Measurements from ENCODE around the gene PLXNA1. TPM values are rescaled to one million over a fixed set of nuclear protein-coding genes. Genes with fewer than 3 reads are reported as not detected.

PLXNA1 gene
- total and polyA plus RNA-seq, 9 donors: 22.6 to 51.5 (median 40.6) TPM

- peaks cover 21% of the 10 kb centered on the region for H3K4me1 ChIP-seq (ENCODE audit: control insufficient read depth, insufficient read depth, low read length)
- 71% methylated on average over 7 of the region's 10 CpGs for WGBS (ENCODE audit: insufficient coverage)
- peaks cover 7% of the 10 kb centered on the region for H3K27me3 ChIP-seq (ENCODE audit: control insufficient read depth, insufficient read depth, low read length)
- H3K27ac ChIP-seq (ENCODE audit: low read length): no peak overlapping the region
- DNase-seq: no peak
- H3K36me3 ChIP-seq (ENCODE audit: control insufficient read depth, insufficient read depth, low read length): no peaks in the 10 kb centered on the region
- H3K9me3 ChIP-seq (replicated peaks; ENCODE audit: control insufficient read depth, low read depth, low read length): no peaks in the 10 kb centered on the region
- H3K4me3 ChIP-seq (ENCODE audit: low read length): no peak overlapping the region
Measured at GRCh38 chr3:126967386-126967785, 15.5 kb upstream of the PLXNA1 start.

- Histone ChIP-seq H3K9me3 (replicated peaks; ENCODE audit: control insufficient read depth, low read depth, low read length) (peaks cover 3% of the 10 kb centered on the region), H3K27me3 (ENCODE audit: control insufficient read depth, insufficient read depth, low read length) (peaks cover 5% of the 10 kb centered on the region), H3K36me3 (ENCODE audit: control insufficient read depth, insufficient read depth, low read length) (no peaks in the 10 kb centered on the region), H3K27ac (ENCODE audit: low read length) (no peak overlapping the region), H3K4me3 (ENCODE audit: low read length) (no peak overlapping the region), H3K4me1 (ENCODE audit: control insufficient read depth, insufficient read depth, low read length) (peaks cover 21% of the 10 kb centered on the region)
- WGBS (ENCODE audit: insufficient coverage): 50% methylated on average over 13 of the region's 20 CpGs
- no peak for DNase-seq
Measured at GRCh38 chr3:126968391-126969390, 14.2 kb upstream of the PLXNA1 start.

GRCh38 chr3:126969586-126969985 is 13.3 kb upstream of the PLXNA1 start:
- Histone ChIP-seq H3K36me3 (ENCODE audit: control insufficient read depth, insufficient read depth, low read length) (no peaks in the 10 kb centered on the region), H3K27ac (ENCODE audit: low read length) (no peak overlapping the region), H3K4me1 (ENCODE audit: control insufficient read depth, insufficient read depth, low read length) (peaks cover 17% of the 10 kb centered on the region), H3K27me3 (ENCODE audit: control insufficient read depth, insufficient read depth, low read length) (peaks cover 5% of the 10 kb centered on the region), H3K9me3 (replicated peaks; ENCODE audit: control insufficient read depth, low read depth, low read length) (peaks cover 7% of the 10 kb centered on the region), H3K4me3 (ENCODE audit: low read length) (no peak overlapping the region)
- peak; percentile 22 for DNase-seq
- 20% methylated on average over 1 of the region's 7 CpGs for WGBS (ENCODE audit: insufficient coverage)

- Histone ChIP-seq H3K27me3 (ENCODE audit: control insufficient read depth, insufficient read depth, low read length) (peaks cover 5% of the 10 kb centered on the region), H3K4me1 (ENCODE audit: control insufficient read depth, insufficient read depth, low read length) (peaks cover 12% of the 10 kb centered on the region), H3K4me3 (ENCODE audit: low read length) (no peak overlapping the region), H3K36me3 (ENCODE audit: control insufficient read depth, insufficient read depth, low read length) (no peaks in the 10 kb centered on the region), H3K27ac (ENCODE audit: low read length) (no peak overlapping the region), H3K9me3 (replicated peaks; ENCODE audit: control insufficient read depth, low read depth, low read length) (peaks cover 12% of the 10 kb centered on the region)
- DNase-seq: no peak
- 55% methylated on average over 3 of the region's 5 CpGs for WGBS (ENCODE audit: insufficient coverage)
Measured at GRCh38 chr3:126970101-126970500, 12.8 kb upstream of the PLXNA1 start.

GRCh38 chr3:126970921-126971320 is 12.0 kb upstream of the PLXNA1 start:
- DNase-seq: no peak
- Histone ChIP-seq H3K27me3 (ENCODE audit: control insufficient read depth, insufficient read depth, low read length) (no peaks in the 10 kb centered on the region), H3K9me3 (replicated peaks; ENCODE audit: control insufficient read depth, low read depth, low read length) (peaks cover 12% of the 10 kb centered on the region), H3K36me3 (ENCODE audit: control insufficient read depth, insufficient read depth, low read length) (no peaks in the 10 kb centered on the region), H3K4me3 (ENCODE audit: low read length) (no peak overlapping the region), H3K27ac (ENCODE audit: low read length) (no peak overlapping the region), H3K4me1 (ENCODE audit: control insufficient read depth, insufficient read depth, low read length) (peaks cover 11% of the 10 kb centered on the region)
- 100% methylated on average over 1 of the region's 5 CpGs for WGBS (ENCODE audit: insufficient coverage)

- Histone ChIP-seq H3K27me3 (ENCODE audit: control insufficient read depth, insufficient read depth, low read length) (no peaks in the 10 kb centered on the region), H3K4me3 (ENCODE audit: low read length) (no peak overlapping the region), H3K27ac (ENCODE audit: low read length) (no peak overlapping the region), H3K4me1 (ENCODE audit: control insufficient read depth, insufficient read depth, low read length) (peaks cover 11% of the 10 kb centered on the region), H3K36me3 (ENCODE audit: control insufficient read depth, insufficient read depth, low read length) (no peaks in the 10 kb centered on the region), H3K9me3 (replicated peaks; ENCODE audit: control insufficient read depth, low read depth, low read length) (peaks cover 12% of the 10 kb centered on the region)
- DNase-seq: peak; percentile 85
- 20% methylated on average over 9 of the region's 13 CpGs for WGBS (ENCODE audit: insufficient coverage)
Measured at GRCh38 chr3:126971891-126972351, 11.0 kb upstream of the PLXNA1 start.

- no peak overlapping the region for H3K27ac ChIP-seq (ENCODE audit: low read length)
- 88% methylated on average over 2 of the region's 5 CpGs for WGBS (ENCODE audit: insufficient coverage)
- H3K4me1 ChIP-seq (ENCODE audit: control insufficient read depth, insufficient read depth, low read length): peaks cover 11% of the 10 kb centered on the region
- H3K4me3 ChIP-seq (ENCODE audit: low read length): no peak overlapping the region
- peaks cover 12% of the 10 kb centered on the region for H3K9me3 ChIP-seq (replicated peaks; ENCODE audit: control insufficient read depth, low read depth, low read length)
- H3K27me3 ChIP-seq (ENCODE audit: control insufficient read depth, insufficient read depth, low read length): no peaks in the 10 kb centered on the region
- H3K36me3 ChIP-seq (ENCODE audit: control insufficient read depth, insufficient read depth, low read length): no peaks in the 10 kb centered on the region
- no peak for DNase-seq
Measured at GRCh38 chr3:126972866-126973265, 10.0 kb upstream of the PLXNA1 start.

GRCh38 chr3:126973814-126974213 is 9.1 kb upstream of the PLXNA1 start:
- H3K27ac ChIP-seq (ENCODE audit: low read length): no peak overlapping the region
- no peak for DNase-seq
- H3K4me1 ChIP-seq (ENCODE audit: control insufficient read depth, insufficient read depth, low read length): peaks cover 11% of the 10 kb centered on the region
- no CpG with 5 or more reads among the region's 1 CpG for whole genome bisulfite sequencing (ENCODE audit: insufficient coverage)
- H3K9me3 ChIP-seq (replicated peaks; ENCODE audit: control insufficient read depth, low read depth, low read length): peaks cover 12% of the 10 kb centered on the region
- H3K27me3 ChIP-seq (ENCODE audit: control insufficient read depth, insufficient read depth, low read length): peaks cover 5% of the 10 kb centered on the region
- no peaks in the 10 kb centered on the region for H3K36me3 ChIP-seq (ENCODE audit: control insufficient read depth, insufficient read depth, low read length)
- no peak overlapping the region for H3K4me3 ChIP-seq (ENCODE audit: low read length)

- Histone ChIP-seq H3K4me3 (ENCODE audit: low read length) (no peak overlapping the region), H3K4me1 (ENCODE audit: control insufficient read depth, insufficient read depth, low read length) (peaks cover 11% of the 10 kb centered on the region), H3K9me3 (replicated peaks; ENCODE audit: control insufficient read depth, low read depth, low read length) (peaks cover 12% of the 10 kb centered on the region), H3K27ac (ENCODE audit: low read length) (no peak overlapping the region), H3K27me3 (ENCODE audit: control insufficient read depth, insufficient read depth, low read length) (peaks cover 12% of the 10 kb centered on the region), H3K36me3 (ENCODE audit: control insufficient read depth, insufficient read depth, low read length) (no peaks in the 10 kb centered on the region)
- no CpG with 5 or more reads among the region's 3 CpGs for WGBS (ENCODE audit: insufficient coverage)
- no peak for DNase-seq
Measured at GRCh38 chr3:126974756-126975155, 8.2 kb upstream of the PLXNA1 start.

GRCh38 chr3:126976906-126977305 is 6.0 kb upstream of the PLXNA1 start:
- Histone ChIP-seq H3K36me3 (ENCODE audit: control insufficient read depth, insufficient read depth, low read length) (no peaks in the 10 kb centered on the region), H3K4me3 (ENCODE audit: low read length) (no peak overlapping the region), H3K9me3 (replicated peaks; ENCODE audit: control insufficient read depth, low read depth, low read length) (peaks cover 12% of the 10 kb centered on the region), H3K27ac (ENCODE audit: low read length) (no peak overlapping the region), H3K4me1 (ENCODE audit: control insufficient read depth, insufficient read depth, low read length) (peaks cover 9% of the 10 kb centered on the region), H3K27me3 (ENCODE audit: control insufficient read depth, insufficient read depth, low read length) (peaks cover 33% of the 10 kb centered on the region)
- DNase-seq: no peak
- 86% methylated on average over 6 of the region's 7 CpGs for WGBS (ENCODE audit: insufficient coverage)
